HCT116 (cell line): ENCODE data around the gene PRKG1. TPM values are rescaled to one million over a fixed set of nuclear protein-coding genes. Genes with fewer than 3 reads are reported as not detected.
A peak's percentile ranks its signal among the peaks of the same experiment; 100 is the strongest.

Source experiments
- ATAC-seq: fragments of 200-7000 bp; cut with Tn5 transposase; 2 replicates; pipeline ENCODE4 v1.9.1; 2020; ENCODE audit warnings: mild to moderate bottlenecking, moderate library complexity
- BruUV-seq: library from RNA; stranded (reverse); fragments of 400-500 nt; replicated peaks from 2 replicates; lab custom pipeline; 2021; lab: Mats Ljungman, UMichigan
- CTCF ChIA-PET: fragments of 300-600 bp; sonication (Branson Sonifier 250); formaldehyde crosslinking; loops from one replicate; lab custom pipeline; 2021; ENCODE audit warnings: antibody characterized with exemption; lab: Charles Lee
- POLR2A ChIA-PET: fragments of 300-600, 350-600 bp; sonication (Branson Sonifier 250); formaldehyde crosslinking; loops from one replicate; lab custom pipeline; 2021; ENCODE audit warnings: antibody characterized with exemption; lab: Charles Lee
- RAD21 ChIA-PET, 2 experiments: fragments of 300-600 bp; sonication (Branson Sonifier 250); formaldehyde crosslinking; loops; one replicate each; lab custom pipeline; 2023; ENCODE audit warnings: low total read pairs in 2 of 2; ENCODE audit not compliant: uncharacterized antibody in 2 of 2, unreplicated experiment in 2 of 2, low non-redundant PET in 1 of 2; lab: Charles Lee
- DNase-seq: peaks from one replicate; pipeline ENCODE4 v3.0.0-alpha.2; 2010; ENCODE audit warnings: low read depth, low spot score
- H2AFZ ChIP-seq: fragments of 200-600 bp; shearing (Covaris generic), sonication (generic); 2 replicates; pipeline ENCODE4 v1.6.1; 2017; ENCODE audit warnings: low read depth, mixed run types, mixed read lengths, antibody characterized with exemption, low read length; ENCODE audit not compliant: poor library complexity, severe bottlenecking
- H3K27ac ChIP-seq: 2 replicates; pipeline ENCODE4 v1.5.1; 2012; ENCODE audit warnings: low read depth, low read length
- H3K27me3 ChIP-seq: fragments of 200-600 bp; sonication (generic); 2 replicates; pipeline ENCODE4 v1.6.1; 2016; ENCODE audit warnings: mixed run types, low read length, mixed read lengths; ENCODE audit not compliant: insufficient read depth
- H3K36me3 ChIP-seq, 2 experiments: fragments of 200-500 bp in 1 of 2; fragments of 200-600 bp in 1 of 2; sonication (Bioruptor generic) in 1 of 2; sonication (generic) in 1 of 2; 2 replicates each; pipeline versions ENCODE4 v1.5.1 to v1.6.1; 2014 to 2016; ENCODE audit warnings: low read length in 2 of 2, inconsistent platforms in 1 of 2, mixed read lengths in 1 of 2, mixed run types in 1 of 2; ENCODE audit not compliant: insufficient read depth in 2 of 2, control insufficient read depth in 1 of 2
- H3K4me1 ChIP-seq, 2 experiments: fragments of 200-600 bp in 1 of 2; sonication (generic) in 1 of 2; 2 replicates each; pipeline versions ENCODE4 v1.5.1 to v1.6.1; 2012 to 2017; ENCODE audit warnings: low read length in 2 of 2, inconsistent platforms in 1 of 2, mild to moderate bottlenecking in 1 of 2, mixed read lengths in 1 of 2, mixed run types in 1 of 2, moderate library complexity in 1 of 2; ENCODE audit not compliant: insufficient read depth in 2 of 2, control insufficient read depth in 1 of 2
- H3K4me2 ChIP-seq: fragments of 200-600 bp; sonication (generic); 2 replicates; pipeline ENCODE4 v1.6.1; 2017; ENCODE audit warnings: mixed run types, low read length, mixed read lengths
- H3K4me3 ChIP-seq, 2 experiments: fragments of 200-600 bp in 1 of 2; sonication (generic) in 1 of 2; replicated peaks in 1 of 2; 2 replicates each; pipeline ENCODE4 v1.5.1; 2011 to 2016; ENCODE audit warnings: low read length in 2 of 2, control low read depth in 1 of 2, low read depth in 1 of 2, mild to moderate bottlenecking in 1 of 2, mixed read lengths in 1 of 2, mixed run types in 1 of 2
- H3K79me2 ChIP-seq: fragments of 200-600 bp; sonication (generic); 2 replicates; pipeline ENCODE4 v1.6.1; 2017; ENCODE audit warnings: mild to moderate bottlenecking, mixed run types, low read length, moderate library complexity, mixed read lengths; ENCODE audit not compliant: insufficient read depth
- H3K9ac ChIP-seq: fragments of 200-600 bp; sonication (generic); 2 replicates; pipeline ENCODE4 v1.6.1; 2016; ENCODE audit warnings: low read length, mixed read lengths
- H3K9me2 ChIP-seq: fragments of 200-600 bp; sonication (generic), shearing (Covaris generic); 2 replicates; pipeline ENCODE4 v1.6.1; 2017; ENCODE audit warnings: mixed run types, mild to moderate bottlenecking, moderate library complexity; ENCODE audit not compliant: insufficient read depth
- H3K9me3 ChIP-seq, 2 experiments: fragments of 200-500 bp in 1 of 2; fragments of 200-600 bp in 1 of 2; sonication (Bioruptor generic) in 1 of 2; sonication (generic) in 1 of 2; 2 replicates each; pipeline ENCODE4 v1.6.1; 2014 to 2017; ENCODE audit warnings: low read length in 2 of 2, mixed read lengths in 2 of 2, inconsistent platforms in 1 of 2, low read depth in 1 of 2, mild to moderate bottlenecking in 1 of 2, mixed run types in 1 of 2, moderate library complexity in 1 of 2; ENCODE audit not compliant: control insufficient read depth in 1 of 2, insufficient read depth in 1 of 2
- H4K20me1 ChIP-seq: fragments of 200-600 bp; sonication (generic), shearing (Covaris generic); 2 replicates; pipeline ENCODE4 v1.6.1; 2017; ENCODE audit warnings: mixed run types, mild to moderate bottlenecking, moderate library complexity; ENCODE audit not compliant: insufficient read depth
- CEBPB ChIP-seq: IDR thresholded peaks from 2 replicates; pipeline ENCODE4 v1.6.1; 2012; ENCODE audit warnings: low read depth
- EZH2 ChIP-seq: fragments of 200-600 bp; sonication (generic); IDR thresholded peaks from 2 replicates; pipeline ENCODE4 v1.6.1; 2017; ENCODE audit warnings: antibody characterized with exemption, mixed run types
- FOSL1 ChIP-seq: IDR thresholded peaks from 2 replicates; pipeline ENCODE4 v1.6.1; 2012; ENCODE audit warnings: low read depth
- JUND ChIP-seq: IDR thresholded peaks from 2 replicates; pipeline ENCODE4 v1.6.1; 2012
- RAD21 ChIP-seq: IDR thresholded peaks from 2 replicates; pipeline ENCODE4 v1.6.1; 2012; ENCODE audit warnings: low read depth, mild to moderate bottlenecking
- SIN3A ChIP-seq: IDR thresholded peaks from 2 replicates; pipeline ENCODE4 v1.6.1; 2012; ENCODE audit warnings: low read depth
- TCF7L2 ChIP-seq: IDR thresholded peaks from 2 replicates; pipeline ENCODE4 v1.7.0; 2011; ENCODE audit warnings: borderline replicate concordance, inconsistent platforms; ENCODE audit not compliant: insufficient read depth, insufficient read length; ENCODE audit errors: extremely low read depth
- YY1 ChIP-seq: IDR thresholded peaks from 2 replicates; pipeline ENCODE4 v1.6.1; 2011; ENCODE audit warnings: low read length, low read depth, moderate library complexity, mild to moderate bottlenecking; ENCODE audit not compliant: insufficient replicate concordance; ENCODE audit errors: extremely low read depth
- ZBTB33 ChIP-seq: IDR thresholded peaks from 2 replicates; pipeline ENCODE4 v1.6.1; 2011; ENCODE audit warnings: mild to moderate bottlenecking, low read length, moderate library complexity; ENCODE audit not compliant: insufficient replicate concordance; ENCODE audit errors: extremely low read depth
- ZNF274 ChIP-seq: fragments of 200-500 bp; sonication (Bioruptor generic); IDR thresholded peaks from 2 replicates; pipeline ENCODE4 v1.6.1; 2014; ENCODE audit warnings: mild to moderate bottlenecking, low read depth, low read length, inconsistent platforms
- intact Hi-C: fragments of 100-400 bp; cut with micrococcal nuclease; formaldehyde crosslinking; loops from 2 replicates; pipeline ENCODE4 v1.10.0; 2022
- total RNA-seq: library from RNA; stranded (reverse); gene quantifications from one replicate; pipeline ENCODE4 v1.2.1, GENCODE V29; 2021; ENCODE audit not compliant: unreplicated experiment
- TF ChIP-seq, protein P1 (sequence below): IDR thresholded peaks from 2 replicates; pipeline ENCODE4 v1.6.1; 2012

Gene PRKG1
- total RNA-seq, 1 experiment from 2014 or later: 1.4 TPM

- TF ChIP-seq ZNF274 (no peak), CEBPB (peak; percentile 93), SIN3A (peak; percentile 77)
- TF ChIP-seq, protein P1, sequence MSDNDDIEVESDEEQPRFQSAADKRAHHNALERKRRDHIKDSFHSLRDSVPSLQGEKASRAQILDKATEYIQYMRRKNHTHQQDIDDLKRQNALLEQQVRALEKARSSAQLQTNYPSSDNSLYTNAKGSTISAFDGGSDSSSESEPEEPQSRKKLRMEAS: peak; percentile 58; the same call in 1 of the 2 replicates
These were observed 1244.7 kb downstream of the PRKG1 start (continued) for GRCh38 chr10:52318822-52319464.

GRCh38 chr10:52319926-52320325 is 1245.6 kb downstream of the PRKG1 start:
- DNase-seq: no peak
- TF ChIP-seq JUND (no peak), ZBTB33 (no peak), FOSL1 (no peak), RAD21 (no peak), TCF7L2 (no peak), YY1 (no peak), EZH2 (no peak)
- Histone ChIP-seq H3K9me2 (no peaks in the 10 kb centered on the region), H3K4me2 (peak overlapping the region; percentile 99), H3K4me1 (peaks cover 49 to 67% of the 10 kb centered on the region in 2 experiments), H4K20me1 (no peaks in the 10 kb centered on the region; the same call in 1 of the 2 replicates), H3K9me3 (no peaks in the 10 kb centered on the region), H2AFZ (no peak overlapping the region), H3K27ac (peak overlapping the region; percentile 96), H3K79me2 (peaks cover 23% of the 10 kb centered on the region), H3K9ac (peak overlapping the region; percentile 34), H3K36me3 (peaks cover 0 to 21% of the 10 kb centered on the region in 2 experiments; a peak in 2 of 4 replicates), H3K4me3 (no peak overlapping the region; a peak in 1 of 4 replicates), H3K27me3 (no peaks in the 10 kb centered on the region)
- CTCF ChIA-PET: interaction anchor here (1.1 kb wide), 1 partner anchor 12 kb away, joined by 3 read pairs; no protein-coding TSS in a partner anchor
- intact Hi-C loops: no loop called here
- POLR2A ChIA-PET: interaction anchor here (1.7 to 2.5 kb wide), 3 partner anchors 9 to 123 kb away, joined by 6 to 7 read pairs (median 7); no protein-coding TSS in a partner anchor
- RAD21 ChIA-PET: interaction anchor here in 1 of 2 experiments (0.7 kb wide), 1 partner anchor 123 kb away, joined by 3 read pairs; no protein-coding TSS in a partner anchor
- no TSS peak for BruUV-seq
- no peak for ATAC-seq
